NCI-H2196 treated with DMSO at 0.1 percent for 48 hours (cell line): ENCODE data around the gene PRODH2.
"Not testable (repeated sequence)": the region's sequence is repeated elsewhere in the genome, so short reads cannot be mapped to it uniquely, and the experiment has no call there.

Experiments used
- DNase-seq: peaks from one replicate; lab custom pipeline; 2025; ENCODE audit not compliant: unreplicated experiment; lab: John Stamatoyannopoulos, UW

Gene PRODH2

GRCh38 chr19:35783469-35784434 is 28.9 kb downstream of the PRODH2 start:
- no peak for DNase-seq

GRCh38 chr19:35782589-35782988 is 30.1 kb downstream of the PRODH2 start:
- no peak for DNase-seq

GRCh38 chr19:35781650-35782049 is 31.0 kb downstream of the PRODH2 start:
- DNase-seq = no peak

GRCh38 chr19:35780717-35781116 is 31.9 kb downstream of the PRODH2 start:
- no peak for DNase-seq

- DNase-seq = no peak
These were observed 32.6 kb downstream of the PRODH2 start for GRCh38 chr19:35780058-35780457.

- DNase-seq = no peak
These were observed 33.6 kb downstream of the PRODH2 start for GRCh38 chr19:35779033-35779432.

- no peak for DNase-seq
These were observed 34.7 kb downstream of the PRODH2 start for GRCh38 chr19:35777961-35778360.

- DNase-seq = no peak
These were observed 35.4 kb downstream of the PRODH2 start for GRCh38 chr19:35777086-35777841.

GRCh38 chr19:35776102-35776788 is 36.4 kb downstream of the PRODH2 start:
- no peak for DNase-seq

GRCh38 chr19:35775298-35776101 is 37.1 kb downstream of the PRODH2 start, which contains the start of gene ARHGAP33:
Gene ARHGAP33 (plus strand): TSS chr19:35775564. CDS start chr19:35775659, 95 bp downstream.
- peak; percentile 98 for DNase-seq

GRCh38 chr19:35775046-35775297 is 37.7 kb downstream of the PRODH2 start:
- no peak for DNase-seq

- DNase-seq = no peak
These were observed 38.2 kb downstream of the PRODH2 start for GRCh38 chr19:35774274-35775045.

GRCh38 chr19:35773020-35773806 is 39.4 kb downstream of the PRODH2 start:
- DNase-seq = no peak

- not testable (repeated sequence) for DNase-seq
These were observed 40.3 kb downstream of the PRODH2 start for GRCh38 chr19:35772362-35772761.

- DNase-seq = no peak
These were observed 44.6 kb downstream of the PRODH2 start for GRCh38 chr19:35768082-35768421.

GRCh38 chr19:35767288-35768081 is 45.2 kb downstream of the PRODH2 start:
- no peak for DNase-seq

GRCh38 chr19:35766571-35767104 is 46.0 kb downstream of the PRODH2 start:
- no peak for DNase-seq
